ENCODE measurements around the gene MT1M. TPM values are rescaled to one million over a fixed set of nuclear protein-coding genes. Genes with fewer than 3 reads are reported as not detected.
"Not testable (repeated sequence)": the region's sequence is repeated elsewhere in the genome, so short reads cannot be mapped to it uniquely, and the experiment has no call there.

Gene MT1M
- total RNA-seq, 2 experiments from 2014 or later = not detected

DNA sequence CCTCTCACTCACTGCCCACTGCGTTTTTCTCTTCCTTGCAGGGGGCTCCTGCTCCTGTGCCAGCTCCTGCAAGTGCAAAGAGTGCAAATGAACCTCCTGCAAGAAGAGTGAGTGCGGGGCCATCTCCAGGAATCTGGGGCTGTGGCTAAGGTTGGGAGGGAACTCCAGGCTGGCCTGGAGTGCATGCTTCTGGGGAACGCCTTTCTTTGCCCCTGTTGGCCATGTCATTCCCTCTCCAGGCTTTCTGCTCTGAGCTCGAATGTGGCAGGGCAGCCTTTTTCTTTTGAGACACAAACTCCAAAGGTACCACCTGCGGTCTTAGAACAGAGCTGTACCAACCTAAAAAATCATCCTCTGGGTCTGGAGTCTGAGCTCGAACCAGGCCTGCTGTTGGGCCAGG is 14.3 kb upstream of the MT1M start:
- no TSS peak for BruUV-seq (replicated peaks)
- intact Hi-C loops (cut with micrococcal nuclease; ENCODE audit: unreplicated experiment) = no loop called here
- DNase-seq (ENCODE audit: low spot score) = no peak

DNA sequence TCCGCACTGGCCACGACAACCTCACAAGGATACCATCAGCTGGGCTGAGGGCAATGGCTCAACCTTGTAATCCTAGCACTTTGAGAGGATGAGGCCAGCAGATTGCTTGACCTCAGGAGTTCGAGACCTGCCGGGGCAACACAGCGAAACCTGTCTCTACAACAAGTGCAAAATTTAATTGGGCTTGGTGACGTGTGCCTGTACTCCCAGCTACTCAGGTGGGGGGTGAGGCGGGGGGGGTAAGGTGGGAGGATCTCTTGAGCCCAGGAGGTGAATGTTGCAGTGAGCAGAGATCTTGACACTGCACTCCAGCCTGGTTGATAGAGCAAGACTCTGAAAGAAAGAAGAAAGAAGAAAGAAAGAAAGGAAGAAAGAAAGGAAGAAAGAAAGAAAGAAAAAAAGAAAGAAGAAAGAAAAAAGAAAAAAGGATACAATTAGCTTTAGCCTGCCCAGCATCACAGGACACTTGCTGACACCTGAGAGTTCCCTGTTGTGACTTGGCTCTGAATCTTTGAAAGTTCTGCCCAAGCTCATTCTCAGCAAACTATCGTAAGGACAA is 12.0 kb upstream of the MT1M start:
- Histone ChIP-seq H3K4me1 (ENCODE audit: insufficient read depth, low read length, poor library complexity, severe bottlenecking) (peaks cover 4% of the 10 kb centered on the region), H3K4me3 (ENCODE audit: low read depth, low read length, poor library complexity, severe bottlenecking) (no peak overlapping the region), H4K20me1 (ENCODE audit: insufficient read depth, low read length) (no peaks in the 10 kb centered on the region), H3K27ac (ENCODE audit: low read depth, low read length, poor library complexity, severe bottlenecking) (no peak overlapping the region), H3K79me2 (ENCODE audit: insufficient read depth, low read depth, low read length) (no peaks in the 10 kb centered on the region), H2AFZ (ENCODE audit: low read length) (no peak overlapping the region), H3K4me2 (ENCODE audit: low read length) (no peak overlapping the region), H3K9me3 (ENCODE audit: low read length) (no peaks in the 10 kb centered on the region), H3K36me3 (ENCODE audit: insufficient read depth, low read length) (no peaks in the 10 kb centered on the region), H3K9me2 (ENCODE audit: insufficient read depth, low read length) (no peaks in the 10 kb centered on the region)
- no TSS peak for BruUV-seq (replicated peaks)
- TF ChIP-seq, protein P1, sequence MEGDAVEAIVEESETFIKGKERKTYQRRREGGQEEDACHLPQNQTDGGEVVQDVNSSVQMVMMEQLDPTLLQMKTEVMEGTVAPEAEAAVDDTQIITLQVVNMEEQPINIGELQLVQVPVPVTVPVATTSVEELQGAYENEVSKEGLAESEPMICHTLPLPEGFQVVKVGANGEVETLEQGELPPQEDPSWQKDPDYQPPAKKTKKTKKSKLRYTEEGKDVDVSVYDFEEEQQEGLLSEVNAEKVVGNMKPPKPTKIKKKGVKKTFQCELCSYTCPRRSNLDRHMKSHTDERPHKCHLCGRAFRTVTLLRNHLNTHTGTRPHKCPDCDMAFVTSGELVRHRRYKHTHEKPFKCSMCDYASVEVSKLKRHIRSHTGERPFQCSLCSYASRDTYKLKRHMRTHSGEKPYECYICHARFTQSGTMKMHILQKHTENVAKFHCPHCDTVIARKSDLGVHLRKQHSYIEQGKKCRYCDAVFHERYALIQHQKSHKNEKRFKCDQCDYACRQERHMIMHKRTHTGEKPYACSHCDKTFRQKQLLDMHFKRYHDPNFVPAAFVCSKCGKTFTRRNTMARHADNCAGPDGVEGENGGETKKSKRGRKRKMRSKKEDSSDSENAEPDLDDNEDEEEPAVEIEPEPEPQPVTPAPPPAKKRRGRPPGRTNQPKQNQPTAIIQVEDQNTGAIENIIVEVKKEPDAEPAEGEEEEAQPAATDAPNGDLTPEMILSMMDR (conservative IDR thresholded peaks at IDR 0.05; ENCODE audit: low read length) = no peak
- no peak for TF ChIP-seq EZH2phosphoT487 (IDR thresholded peaks at IDR 0.05; ENCODE audit: borderline replicate concordance, low read depth, low read length)
- DNase-seq (ENCODE audit: low spot score) = no peak
- POLR2A ChIA-PET = interaction anchor here (0.5 kb wide), 1 partner anchor 1350 kb away, joined by 3 read pairs; no protein-coding TSS in a partner anchor
- CTCF ChIA-PET (ENCODE audit: unreplicated experiment) = no interaction called here
- intact Hi-C loops (cut with micrococcal nuclease; ENCODE audit: unreplicated experiment) = no loop called here

More for the DNA sequence above, 14.3 kb upstream of the MT1M start:
- Histone ChIP-seq H3K4me2 (ENCODE audit: low read length) (no peak overlapping the region), H4K20me1 (ENCODE audit: insufficient read depth, low read length) (no peaks in the 10 kb centered on the region), H3K27ac (ENCODE audit: low read depth, low read length, poor library complexity, severe bottlenecking) (no peak overlapping the region), H3K79me2 (ENCODE audit: insufficient read depth, low read depth, low read length) (no peaks in the 10 kb centered on the region), H3K4me1 (ENCODE audit: insufficient read depth, low read length, poor library complexity, severe bottlenecking) (peaks cover under 1% of the 10 kb centered on the region), H3K4me3 (ENCODE audit: low read depth, low read length, poor library complexity, severe bottlenecking) (no peak overlapping the region), H2AFZ (ENCODE audit: low read length) (no peak overlapping the region), H3K9me2 (ENCODE audit: insufficient read depth, low read length) (no peaks in the 10 kb centered on the region), H3K9me3 (ENCODE audit: low read length) (no peaks in the 10 kb centered on the region), H3K36me3 (ENCODE audit: insufficient read depth, low read length) (no peaks in the 10 kb centered on the region)
- CTCF ChIA-PET (ENCODE audit: unreplicated experiment) = no interaction called here
- TF ChIP-seq EZH2phosphoT487 (IDR thresholded peaks at IDR 0.05; ENCODE audit: borderline replicate concordance, low read depth, low read length) = no peak
- TF ChIP-seq, protein P1 (conservative IDR thresholded peaks at IDR 0.05; ENCODE audit: low read length) = no peak
- POLR2A ChIA-PET = interaction anchor here (1.0 kb wide), 1 partner anchor 45 kb away, joined by 4 read pairs; no protein-coding TSS in a partner anchor

DNA sequence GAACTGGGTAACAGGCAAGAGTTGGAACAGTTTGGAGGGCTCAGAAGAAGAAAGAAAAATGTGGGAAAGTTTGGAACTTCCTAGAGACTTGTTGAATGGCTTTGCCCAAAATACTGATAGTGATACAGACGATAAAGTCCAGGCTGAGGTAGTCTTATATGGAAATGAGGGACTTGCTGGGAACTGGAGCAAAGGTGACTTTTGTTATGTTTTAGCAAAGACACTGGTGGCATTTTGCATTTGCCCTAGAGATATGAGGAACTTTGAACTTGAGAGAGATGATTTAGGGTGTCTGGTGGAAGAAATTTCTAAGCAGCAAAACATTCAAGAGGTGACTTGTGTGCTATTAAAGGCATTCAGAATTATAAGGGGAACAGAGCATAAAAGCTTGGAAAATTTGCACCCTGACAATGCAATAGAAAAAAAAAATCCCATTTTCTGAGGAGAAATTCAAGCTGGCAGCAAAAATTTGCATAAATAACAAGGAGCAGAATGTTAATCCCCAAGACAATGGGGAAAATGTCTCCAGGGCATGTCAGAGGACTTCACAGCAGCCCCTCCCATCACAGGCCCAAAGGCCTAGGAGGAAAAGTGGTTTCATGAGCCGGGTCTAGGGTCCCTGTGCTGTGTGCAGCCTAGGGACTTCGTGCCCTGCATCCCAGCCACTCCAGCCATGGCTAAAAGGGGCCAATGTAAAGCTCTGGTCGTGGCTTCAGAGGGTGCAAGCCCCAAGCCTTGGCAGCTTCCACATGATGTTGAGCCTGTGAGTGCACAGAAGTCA is 10.6 kb upstream of the MT1M start:
- H3K4me3 ChIP-seq (ENCODE audit: low read depth, low read length, poor library complexity, severe bottlenecking); CTCF ChIA-PET (ENCODE audit: unreplicated experiment); H3K79me2 ChIP-seq (ENCODE audit: insufficient read depth, low read depth, low read length); H3K4me2 ChIP-seq (ENCODE audit: low read length); H3K4me1 ChIP-seq (ENCODE audit: insufficient read depth, low read length, poor library complexity, severe bottlenecking); intact Hi-C loops (cut with micrococcal nuclease; ENCODE audit: unreplicated experiment); BruUV-seq (replicated peaks); H4K20me1 ChIP-seq (ENCODE audit: insufficient read depth, low read length); H3K27ac ChIP-seq (ENCODE audit: low read depth, low read length, poor library complexity, severe bottlenecking); H3K36me3 ChIP-seq (ENCODE audit: insufficient read depth, low read length); H2AFZ ChIP-seq (ENCODE audit: low read length); H3K9me3 ChIP-seq (ENCODE audit: low read length); H3K9me2 ChIP-seq (ENCODE audit: insufficient read depth, low read length); DNase-seq (ENCODE audit: low spot score); POLR2A ChIA-PET: not testable (repeated sequence)

- H3K36me3 ChIP-seq (ENCODE audit: insufficient read depth, low read length); H3K27ac ChIP-seq (ENCODE audit: low read depth, low read length, poor library complexity, severe bottlenecking); CTCF ChIA-PET (ENCODE audit: unreplicated experiment); H3K79me2 ChIP-seq (ENCODE audit: insufficient read depth, low read depth, low read length); intact Hi-C loops (cut with micrococcal nuclease; ENCODE audit: unreplicated experiment); H4K20me1 ChIP-seq (ENCODE audit: insufficient read depth, low read length); H3K4me3 ChIP-seq (ENCODE audit: low read depth, low read length, poor library complexity, severe bottlenecking); H3K9me2 ChIP-seq (ENCODE audit: insufficient read depth, low read length); H3K4me1 ChIP-seq (ENCODE audit: insufficient read depth, low read length, poor library complexity, severe bottlenecking); H3K4me2 ChIP-seq (ENCODE audit: low read length); H2AFZ ChIP-seq (ENCODE audit: low read length); H3K9me3 ChIP-seq (ENCODE audit: low read length); DNase-seq (ENCODE audit: low spot score); BruUV-seq (replicated peaks): not testable (repeated sequence)
- POLR2A ChIA-PET = interaction anchor here (0.7 to 1.5 kb wide), 3 partner anchors 13 to 112 kb away, joined by 3 to 11 read pairs (median 3); no protein-coding TSS in a partner anchor
These were observed 9.3 kb upstream of the MT1M start for GRCh38 chr16:56623184-56623583.

All from OCI-LY7 (cell line).